Measurements from ENCODE around the gene IGSF9B. TPM values are rescaled to one million over a fixed set of nuclear protein-coding genes. Genes with fewer than 3 reads are reported as not detected.

IGSF9B gene
- total and polyA plus RNA-seq, 2 of the 13 experiments (the other 11 are each of a cell fraction or from before 2014, with no cell fraction given) = not detected

- TF ChIP-seq NR0B2 (CRISPR knock-in tag; IDR thresholded peaks at IDR 0.05) (no peak), ZBTB46 (CRISPR knock-in tag; IDR thresholded peaks at IDR 0.05; ENCODE audit: borderline replicate concordance) (no peak), ZNF44 (CRISPR knock-in tag; IDR thresholded peaks at IDR 0.05) (no peak), ZNF512B (CRISPR knock-in tag; IDR thresholded peaks at IDR 0.05; ENCODE audit: borderline replicate concordance) (no peak), TSC22D2 (CRISPR knock-in tag; IDR thresholded peaks at IDR 0.05; ENCODE audit: borderline replicate concordance) (no peak), NFAT5 (CRISPR knock-in tag; IDR thresholded peaks at IDR 0.05) (no peak), TBX2 (CRISPR knock-in tag; IDR thresholded peaks at IDR 0.05; ENCODE audit: borderline replicate concordance) (no peak), YEATS2 (CRISPR knock-in tag; IDR thresholded peaks at IDR 0.05; ENCODE audit: borderline replicate concordance) (no peak)
Observed at GRCh38 chr11:133967599-133968238, 11.0 kb upstream of the IGSF9B start (continued).
